Measurements from ENCODE around the gene CAMSAP1. TPM values are rescaled to one million over a fixed set of nuclear protein-coding genes. Genes with fewer than 3 reads are reported as not detected.

CAMSAP1 gene
- total and polyA plus RNA-seq, 5 experiments from 2014 or later = 0.61 to 32.0 (median 2.4) TPM

DNA sequence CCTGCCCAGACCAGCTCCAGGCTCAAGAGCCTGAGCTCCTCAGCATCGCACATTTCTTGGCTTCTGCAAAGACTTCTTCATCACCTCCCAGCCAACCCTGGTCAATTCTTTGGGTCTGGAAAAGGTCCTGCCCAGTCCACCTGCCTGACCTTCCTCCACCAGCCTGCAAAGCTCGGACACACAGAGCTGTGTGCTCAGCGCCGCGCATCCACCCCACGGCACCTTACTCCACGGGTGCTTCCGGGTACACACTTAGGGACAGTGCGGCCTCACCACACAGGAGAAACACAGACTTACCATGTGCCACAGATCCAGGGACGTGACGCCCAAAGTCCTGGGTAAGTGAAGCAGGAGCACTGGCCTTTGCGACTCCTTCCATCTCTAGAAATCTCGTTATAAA lies 108.1 kb downstream of the CAMSAP1 start:
- H3K27me3 Mint-ChIP-seq = peaks cover 0 to 11% (median 0%) of the 10 kb centered on the region in 5 donors
- POLR2A ChIA-PET = no interaction called here
- no peak overlapping the region for H3K27ac Mint-ChIP-seq
- DNase-seq (no peak), ATAC-seq (no peak)
- H3K9me3 Mint-ChIP-seq = no peaks in the 10 kb centered on the region
- peaks cover 0 to 5% (median 2%) of the 10 kb centered on the region in 4 donors for H3K4me1 Mint-ChIP-seq
- H3K4me3 Mint-ChIP-seq = no peak overlapping the region
- H3K36me3 Mint-ChIP-seq = no peaks in the 10 kb centered on the region

DNA sequence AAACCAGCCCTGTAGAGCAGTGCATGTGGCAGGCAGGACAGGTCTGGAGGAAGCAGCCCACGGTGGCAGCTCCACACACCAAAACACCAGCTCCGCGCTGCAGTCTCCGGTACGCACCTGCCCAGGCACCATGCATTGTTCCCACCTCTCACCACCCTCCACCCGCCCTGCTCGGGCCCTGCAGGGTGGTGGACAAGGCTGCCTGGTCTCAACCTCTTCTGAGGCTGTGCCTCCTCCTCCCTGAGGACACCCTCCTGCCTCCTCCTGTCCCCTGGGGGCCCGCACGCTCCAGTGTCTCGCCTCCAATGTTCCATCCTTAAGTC lies 109.1 kb downstream of the CAMSAP1 start:
- no peaks in the 10 kb centered on the region for H3K9me3 Mint-ChIP-seq
- ATAC-seq = no peak
- H3K27me3 Mint-ChIP-seq = peaks cover 0 to 11% (median 0%) of the 10 kb centered on the region in 5 donors
- POLR2A ChIA-PET = no interaction called here
- H3K27ac Mint-ChIP-seq = no peak overlapping the region
- H3K4me3 Mint-ChIP-seq = no peak overlapping the region
- DNase-seq = no peak
- H3K36me3 Mint-ChIP-seq = no peaks in the 10 kb centered on the region
- H3K4me1 Mint-ChIP-seq = peaks cover 0 to 5% (median 2%) of the 10 kb centered on the region in 4 donors

DNA sequence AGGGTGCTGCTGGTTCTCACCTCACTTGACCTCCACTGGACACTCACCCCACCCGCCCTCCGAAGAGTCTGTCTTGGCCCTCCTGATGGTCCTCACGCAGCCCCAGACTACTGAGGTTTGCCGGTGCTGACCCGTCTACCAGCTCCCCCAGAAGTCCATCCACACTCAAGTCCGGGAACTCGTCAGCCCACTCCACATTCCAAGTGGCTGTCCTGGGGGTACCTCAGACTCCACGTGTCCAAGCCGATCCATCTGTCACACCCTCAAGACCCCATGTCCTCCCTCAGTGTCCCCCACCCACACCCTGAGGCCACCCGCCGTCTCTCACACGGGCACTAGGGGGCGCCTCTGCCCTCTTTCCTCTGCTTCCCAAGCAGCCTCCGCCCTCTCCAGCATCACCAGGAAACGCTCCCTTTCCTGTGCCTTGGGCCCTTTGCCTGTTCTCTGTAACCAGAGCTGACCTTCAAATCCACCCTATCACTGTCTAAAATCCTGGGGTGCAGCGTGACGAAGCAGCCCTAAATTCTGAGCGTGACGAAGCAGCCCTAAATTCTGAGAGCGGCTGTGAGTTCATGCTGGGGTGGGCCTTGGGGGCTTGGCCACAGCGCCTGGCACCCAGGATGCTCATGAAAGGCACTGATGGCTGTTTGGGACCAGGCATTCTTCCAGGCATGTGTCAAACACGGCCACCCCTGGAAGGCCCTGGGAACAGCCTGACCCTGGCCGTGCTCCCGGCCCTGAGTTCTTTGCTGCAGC lies 109.7 kb downstream of the CAMSAP1 start:
- DNase-seq (no peak), ATAC-seq (no peak)
- Mint-ChIP-seq H3K36me3 (no peaks in the 10 kb centered on the region), H3K27ac (peak overlapping the region in 2 of 10 donors; percentile 11 to 33), H3K4me3 (no peak overlapping the region), H3K27me3 (peaks cover 0 to 11% (median 0%) of the 10 kb centered on the region in 5 donors), H3K9me3 (no peaks in the 10 kb centered on the region), H3K4me1 (peaks cover 0 to 5% (median 2%) of the 10 kb centered on the region in 4 donors)
- POLR2A ChIA-PET = no interaction called here

DNA sequence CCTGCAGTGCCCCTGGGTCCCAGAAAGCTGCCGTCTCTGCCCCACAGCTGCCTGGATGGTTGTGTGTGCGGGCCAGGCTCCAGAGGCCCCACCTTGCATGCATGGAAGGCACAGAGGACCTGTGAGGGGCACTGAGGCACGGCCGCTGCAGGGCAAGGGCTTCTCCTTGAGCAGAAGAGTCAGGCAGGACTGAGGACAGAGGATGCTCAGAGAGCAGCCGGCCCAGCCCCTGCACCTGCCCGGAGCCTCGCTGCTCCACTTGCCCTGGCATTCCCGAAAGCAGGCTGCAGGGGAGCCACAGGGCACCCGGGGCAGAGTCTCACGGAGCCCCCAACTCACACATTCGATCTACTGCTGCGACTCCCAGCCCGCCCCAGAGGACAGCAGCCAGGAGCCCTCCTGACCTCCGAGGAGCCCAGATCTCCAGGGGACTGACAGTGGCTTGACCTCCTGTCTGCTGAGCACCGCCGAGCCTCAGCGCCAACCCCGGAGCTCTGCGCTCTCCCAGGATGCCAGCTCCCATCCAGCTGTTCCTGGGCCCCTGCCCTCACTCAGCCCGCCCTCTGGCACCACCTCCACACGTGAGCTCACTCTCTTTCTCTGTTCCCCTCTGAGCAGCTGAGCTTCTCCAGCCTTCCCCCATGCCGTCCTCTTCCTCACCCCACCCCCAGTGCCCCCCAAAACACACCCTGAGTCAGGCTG lies 110.4 kb downstream of the CAMSAP1 start:
- POLR2A ChIA-PET = no interaction called here
- peaks cover 0 to 5% (median 2%) of the 10 kb centered on the region in 4 donors for H3K4me1 Mint-ChIP-seq
- peak overlapping the region in 2 of 10 donors; percentile 11 to 33 for H3K27ac Mint-ChIP-seq
- no peaks in the 10 kb centered on the region for H3K36me3 Mint-ChIP-seq
- no peaks in the 10 kb centered on the region for H3K9me3 Mint-ChIP-seq
- DNase-seq = no peak
- H3K27me3 Mint-ChIP-seq = peaks cover 0 to 11% (median 0%) of the 10 kb centered on the region in 5 donors
- no peak overlapping the region for H3K4me3 Mint-ChIP-seq
- no peak for ATAC-seq

DNA sequence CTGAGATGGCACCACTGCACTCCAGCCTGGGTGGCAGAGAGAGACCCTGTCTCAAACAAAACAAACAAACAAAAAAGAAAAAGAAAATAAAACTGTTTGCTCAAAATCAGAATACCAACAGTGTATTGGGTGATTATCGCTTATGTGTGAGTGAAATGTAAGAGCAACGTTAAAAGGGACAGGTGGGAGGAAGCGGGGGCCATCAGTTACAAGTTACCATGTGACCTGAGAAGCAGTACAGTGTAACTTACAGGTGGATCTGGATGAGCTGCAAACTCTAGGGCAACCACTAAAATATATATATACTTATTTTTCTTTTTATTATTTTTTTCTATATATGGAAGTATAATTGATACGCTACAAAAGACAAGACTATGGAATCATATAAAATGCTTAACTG lies 112.0 kb downstream of the CAMSAP1 start:
- H3K27me3 Mint-ChIP-seq = peaks cover 0 to 11% (median 0%) of the 10 kb centered on the region in 5 donors
- ATAC-seq (no peak), DNase-seq (no peak)
- H3K4me3 Mint-ChIP-seq = no peak overlapping the region
- peak overlapping the region in 1 of 10 donors; percentile 17 for H3K27ac Mint-ChIP-seq
- no peaks in the 10 kb centered on the region for H3K36me3 Mint-ChIP-seq
- H3K4me1 Mint-ChIP-seq = peaks cover 0 to 5% (median 2%) of the 10 kb centered on the region in 4 donors
- H3K9me3 Mint-ChIP-seq = no peaks in the 10 kb centered on the region
- POLR2A ChIA-PET = interaction anchor here (0.6 kb wide), 1 partner anchor 407 kb away, joined by 3 read pairs; no protein-coding TSS in a partner anchor

DNA sequence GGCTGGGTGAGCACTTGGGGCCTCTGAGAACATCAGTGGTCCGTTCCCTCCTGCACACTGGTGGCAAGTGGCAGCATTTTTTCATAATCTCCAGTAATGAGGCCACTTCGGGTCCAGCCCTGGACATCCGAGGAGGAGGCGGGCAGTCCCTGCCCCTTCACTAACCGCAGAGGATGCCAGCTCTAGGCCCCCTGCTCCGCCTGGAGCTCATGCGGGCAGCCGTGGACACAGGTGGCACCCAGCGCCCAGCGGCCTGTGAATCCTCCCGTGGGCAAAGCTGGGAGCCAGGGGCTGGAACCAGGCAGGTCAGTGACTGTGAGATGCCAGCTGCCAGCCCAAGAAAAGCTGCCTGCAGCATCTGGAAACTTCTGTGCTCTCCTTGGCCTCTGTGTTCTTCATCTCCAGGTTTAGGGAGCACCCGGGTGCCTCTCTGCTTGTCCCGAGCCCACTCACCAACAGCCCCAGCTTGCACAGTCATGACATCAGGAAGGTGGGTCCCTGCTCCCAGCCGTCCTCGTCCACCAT lies 112.9 kb downstream of the CAMSAP1 start:
- H3K27ac Mint-ChIP-seq = no peak overlapping the region
- ATAC-seq (no peak), DNase-seq (no peak)
- H3K9me3 Mint-ChIP-seq = no peaks in the 10 kb centered on the region
- H3K4me1 Mint-ChIP-seq = peaks cover 0 to 5% (median 2%) of the 10 kb centered on the region in 4 donors
- no peaks in the 10 kb centered on the region for H3K36me3 Mint-ChIP-seq
- POLR2A ChIA-PET = no interaction called here
- peaks cover 0 to 11% (median 0%) of the 10 kb centered on the region in 5 donors for H3K27me3 Mint-ChIP-seq
- H3K4me3 Mint-ChIP-seq = no peak overlapping the region

DNA sequence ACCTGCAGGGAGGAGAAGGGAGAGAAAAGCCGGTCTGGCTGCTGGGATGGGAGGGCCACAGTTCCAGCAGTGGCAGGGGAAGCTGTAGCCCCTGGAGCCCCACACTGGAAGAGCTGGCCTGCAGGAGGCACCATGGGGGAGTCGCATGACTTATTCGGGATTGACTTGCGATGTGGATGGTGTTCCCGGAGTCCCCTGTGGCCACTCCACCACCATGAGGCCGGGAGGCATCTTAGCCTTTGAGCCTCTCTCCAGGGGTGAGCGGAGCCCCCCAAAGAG lies 113.3 kb downstream of the CAMSAP1 start:
- ATAC-seq = no peak
- Mint-ChIP-seq H3K4me1 (peaks cover 0 to 5% (median 2%) of the 10 kb centered on the region in 4 donors), H3K9me3 (no peaks in the 10 kb centered on the region), H3K4me3 (no peak overlapping the region), H3K27ac (no peak overlapping the region), H3K27me3 (peaks cover 0 to 11% (median 0%) of the 10 kb centered on the region in 5 donors), H3K36me3 (no peaks in the 10 kb centered on the region)
- no peak for DNase-seq
- POLR2A ChIA-PET = no interaction called here

DNA sequence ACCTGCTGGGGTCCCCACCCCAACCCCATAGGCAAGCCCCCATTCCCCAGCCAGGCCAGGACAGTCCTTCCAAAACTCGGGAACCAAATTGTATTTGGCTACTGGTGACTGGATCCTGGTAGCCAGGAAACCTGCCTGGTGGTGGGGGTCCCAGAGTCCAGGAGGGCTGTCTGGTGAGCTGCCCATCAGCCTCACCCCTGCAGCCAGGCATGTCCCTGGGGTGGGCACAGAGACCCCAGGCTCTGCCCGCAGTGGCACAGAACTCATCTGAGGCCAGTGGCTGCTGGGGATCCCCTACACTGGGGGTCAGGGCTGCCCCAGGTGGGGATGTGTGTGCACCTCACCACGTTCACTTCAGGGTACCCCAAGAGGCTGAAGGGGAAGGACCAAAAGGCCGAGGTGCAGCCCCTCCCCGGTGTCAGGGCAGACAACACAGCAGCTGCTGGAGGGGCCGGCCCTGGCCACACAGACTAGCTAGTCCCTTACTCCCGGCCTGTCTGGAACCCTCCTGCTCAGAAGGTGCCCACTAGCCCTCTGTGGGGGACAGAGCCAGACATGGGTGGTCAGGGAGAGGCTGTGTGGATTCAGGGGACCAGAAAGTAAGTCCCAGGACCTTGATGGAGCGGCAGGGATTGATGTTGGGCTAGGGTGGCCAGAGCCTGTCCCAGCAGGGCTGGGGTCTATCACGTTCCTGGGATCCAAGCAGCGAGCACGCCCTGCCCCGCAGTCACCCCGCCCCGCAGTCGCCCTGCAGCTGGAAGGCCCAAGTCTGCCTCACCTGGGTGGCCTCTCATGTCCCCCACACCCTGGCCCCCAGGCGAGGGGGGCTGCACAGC lies 113.9 kb downstream of the CAMSAP1 start:
- Mint-ChIP-seq H3K4me1 (peaks cover 0 to 5% (median 2%) of the 10 kb centered on the region in 4 donors), H3K9me3 (no peaks in the 10 kb centered on the region), H3K27me3 (peaks cover 0 to 11% (median 0%) of the 10 kb centered on the region in 5 donors), H3K4me3 (no peak overlapping the region), H3K36me3 (no peaks in the 10 kb centered on the region), H3K27ac (no peak overlapping the region)
- ATAC-seq (no peak), DNase-seq (no peak)
- POLR2A ChIA-PET = no interaction called here

DNA sequence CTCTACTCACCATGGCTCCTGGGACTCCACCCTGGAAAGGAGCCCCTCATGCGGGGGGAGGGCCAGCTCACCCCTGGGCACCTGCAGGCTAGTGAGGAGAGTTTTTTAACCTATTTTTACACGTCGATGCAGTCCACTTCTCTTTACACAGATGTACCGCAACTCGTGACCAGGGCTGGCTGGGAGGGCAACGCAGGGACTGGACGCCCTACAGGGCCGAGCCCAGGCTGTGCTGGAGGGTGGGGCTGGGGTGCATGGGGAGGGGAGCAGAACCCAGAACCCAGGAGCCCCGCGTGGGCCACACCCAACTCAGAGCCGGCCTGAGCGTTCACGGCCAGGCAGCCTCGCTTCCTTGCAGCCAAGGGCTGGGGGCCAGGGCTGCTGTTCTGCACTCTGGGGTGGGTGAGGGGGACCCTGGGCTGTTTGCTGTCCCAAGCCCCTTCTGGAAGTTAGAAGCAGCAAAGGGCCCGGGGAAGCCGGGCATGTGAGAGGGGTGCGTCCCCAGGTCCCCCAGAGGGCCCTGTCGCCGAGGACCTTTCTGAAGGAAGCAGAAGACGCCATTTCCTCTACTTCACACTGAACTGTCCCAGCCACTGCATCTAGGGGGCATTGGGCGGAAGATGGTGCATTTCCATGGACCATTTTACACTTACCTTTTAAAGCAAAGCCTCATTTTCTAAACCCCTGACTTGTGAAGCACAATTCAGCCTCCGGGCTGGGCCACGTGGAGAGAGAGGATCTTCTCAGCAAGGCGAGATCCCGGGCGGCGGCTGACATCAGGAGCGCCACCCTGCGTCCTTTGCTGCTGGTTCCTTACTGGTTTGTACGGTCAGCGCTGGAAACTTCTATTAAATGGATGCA lies 114.8 kb downstream of the CAMSAP1 start:
- no peak overlapping the region for H3K27ac Mint-ChIP-seq
- DNase-seq (no peak), ATAC-seq (no peak)
- POLR2A ChIA-PET = no interaction called here
- no peak overlapping the region for H3K4me3 Mint-ChIP-seq
- H3K36me3 Mint-ChIP-seq = no peaks in the 10 kb centered on the region
- H3K27me3 Mint-ChIP-seq = peaks cover 0 to 4% (median 0%) of the 10 kb centered on the region in 5 donors
- peaks cover 0 to 1% (median 0%) of the 10 kb centered on the region in 4 donors for H3K4me1 Mint-ChIP-seq
- H3K9me3 Mint-ChIP-seq = no peaks in the 10 kb centered on the region

DNA sequence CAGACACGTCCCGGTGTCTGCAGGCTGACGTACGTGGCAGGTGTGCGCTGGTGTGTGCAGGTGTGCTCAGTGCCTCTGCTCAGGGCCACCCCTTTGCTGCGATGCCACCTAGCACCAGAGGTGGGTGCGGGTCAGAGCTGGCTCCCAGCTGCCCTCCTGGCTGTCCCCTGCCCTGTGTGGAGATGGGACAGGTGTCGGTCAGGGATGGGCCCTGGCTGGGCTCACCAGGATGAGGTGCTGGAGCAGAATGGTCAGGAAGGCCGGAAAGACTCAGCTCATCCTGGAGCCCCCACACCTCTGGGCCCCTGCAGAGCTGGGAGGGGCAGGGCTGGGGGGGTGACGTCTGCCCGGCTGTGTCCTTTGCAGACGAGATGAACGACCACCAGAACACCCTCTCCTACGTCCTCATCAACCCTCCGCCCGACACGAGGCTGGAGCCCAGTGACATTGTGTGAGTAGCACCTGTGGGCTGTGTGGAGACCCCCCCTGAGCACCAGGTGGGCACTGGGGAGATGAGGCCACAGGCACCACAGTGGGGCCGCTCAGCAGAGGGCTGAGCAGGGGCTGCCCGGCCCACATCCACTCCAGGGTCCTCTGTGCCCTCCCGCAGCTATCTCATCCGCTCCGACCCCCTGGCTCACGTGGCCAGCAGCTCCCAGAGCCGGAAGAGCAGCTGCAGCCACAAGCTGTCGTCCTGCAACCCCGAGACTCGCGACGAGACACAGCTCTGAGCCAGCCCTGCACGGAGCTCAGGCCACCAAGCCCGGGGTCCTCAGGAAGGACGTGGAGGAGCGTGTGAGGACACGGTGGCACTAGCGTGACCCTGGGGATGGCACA lies 115.7 kb downstream of the CAMSAP1 start:
- POLR2A ChIA-PET = no interaction called here
- H3K27me3 Mint-ChIP-seq = peaks cover 0 to 3% (median 0%) of the 10 kb centered on the region in 5 donors
- no peaks in the 10 kb centered on the region for H3K4me1 Mint-ChIP-seq

DNA sequence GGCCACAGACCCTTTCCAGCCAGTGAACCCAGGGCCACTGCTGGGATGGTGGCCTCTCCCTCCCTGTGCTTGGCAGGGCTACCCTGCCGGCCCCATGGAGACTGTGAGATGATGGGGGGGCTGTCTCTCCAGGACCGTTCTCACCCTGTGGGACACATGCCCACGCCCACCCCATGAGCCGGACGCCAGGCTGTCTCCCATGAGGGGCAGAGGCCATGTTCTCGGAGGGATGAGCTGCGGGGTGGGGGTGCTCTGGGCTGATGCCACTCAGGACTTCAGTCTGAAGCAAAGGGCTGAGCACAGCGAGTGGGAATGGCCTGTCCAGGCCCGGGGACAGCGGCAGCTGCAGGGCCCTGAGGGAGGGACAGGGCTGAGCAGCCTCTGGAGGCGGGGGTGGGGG lies 116.5 kb downstream of the CAMSAP1 start:
- H3K4me3 Mint-ChIP-seq = no peak overlapping the region
- no peaks in the 10 kb centered on the region for H3K36me3 Mint-ChIP-seq
- H3K4me1 Mint-ChIP-seq = no peaks in the 10 kb centered on the region
- H3K27ac Mint-ChIP-seq = no peak overlapping the region
- peaks cover 0 to 3% (median 0%) of the 10 kb centered on the region in 5 donors for H3K27me3 Mint-ChIP-seq
- no peak for ATAC-seq
- no peaks in the 10 kb centered on the region for H3K9me3 Mint-ChIP-seq
- POLR2A ChIA-PET = no interaction called here
- no peak for DNase-seq

More for the DNA sequence above, 115.7 kb downstream of the CAMSAP1 start:
- no peak for DNase-seq
- H3K4me3 Mint-ChIP-seq = no peak overlapping the region
- H3K27ac Mint-ChIP-seq = no peak overlapping the region
- no peaks in the 10 kb centered on the region for H3K36me3 Mint-ChIP-seq
- no peaks in the 10 kb centered on the region for H3K9me3 Mint-ChIP-seq
- ATAC-seq = no peak

Data from naive thymus-derived CD8-positive, alpha-beta T cell (primary cell).